ENCODE data around the gene STK26. TPM values are rescaled to one million over a fixed set of nuclear protein-coding genes. Genes with fewer than 3 reads are reported as not detected.
"Not testable (repeated sequence)": the region's sequence is repeated elsewhere in the genome, so short reads cannot be mapped to it uniquely, and the experiment has no call there.

The STK26 gene
- total and polyA plus RNA-seq, 2 donors, result 48.1 to 79.0 TPM

DNA sequence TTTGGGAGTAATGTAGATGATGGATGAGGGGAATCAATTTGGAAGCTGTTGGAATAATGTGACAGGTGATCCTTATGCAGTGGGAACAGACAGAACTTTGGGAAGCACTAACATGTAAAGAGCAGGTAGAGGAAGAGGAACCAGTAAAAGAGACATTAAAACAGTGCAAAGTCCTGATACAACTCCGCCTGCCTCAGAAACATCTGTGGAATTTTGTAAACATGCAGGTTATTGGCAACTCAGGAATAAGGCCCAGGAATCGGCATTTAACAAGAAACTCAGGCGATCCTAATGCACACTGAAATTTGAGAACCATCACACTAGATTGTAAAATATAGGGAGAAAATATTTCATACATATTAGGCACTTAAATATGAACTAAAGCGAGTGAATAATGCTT is 75.6 kb downstream of the STK26 start:
- H3K27ac ChIP-seq (ENCODE audit: low read depth in 1 of 2, low read length in 1 of 2); H3K4me3 ChIP-seq (ENCODE audit: low read length in 2 of 2); DNase-seq (ENCODE audit: low read depth in 6 of 9, low spot score in 9 of 9); H3K36me3 ChIP-seq (ENCODE audit: control insufficient read depth in 2 of 2, insufficient read depth in 2 of 2, low read length in 1 of 2); H3K9me3 ChIP-seq (ENCODE audit: control insufficient read depth in 2 of 2, insufficient read depth in 1 of 2, low read length in 1 of 2); H3K4me1 ChIP-seq (ENCODE audit: control insufficient read depth in 2 of 2, insufficient read depth in 2 of 2, low read length in 2 of 2); H3K27me3 ChIP-seq (ENCODE audit: control insufficient read depth in 2 of 2, insufficient read depth in 1 of 2, low read length in 1 of 2): not testable (repeated sequence)
- 97% methylated on average over 4 of the region's 4 CpGs for WGBS

DNA sequence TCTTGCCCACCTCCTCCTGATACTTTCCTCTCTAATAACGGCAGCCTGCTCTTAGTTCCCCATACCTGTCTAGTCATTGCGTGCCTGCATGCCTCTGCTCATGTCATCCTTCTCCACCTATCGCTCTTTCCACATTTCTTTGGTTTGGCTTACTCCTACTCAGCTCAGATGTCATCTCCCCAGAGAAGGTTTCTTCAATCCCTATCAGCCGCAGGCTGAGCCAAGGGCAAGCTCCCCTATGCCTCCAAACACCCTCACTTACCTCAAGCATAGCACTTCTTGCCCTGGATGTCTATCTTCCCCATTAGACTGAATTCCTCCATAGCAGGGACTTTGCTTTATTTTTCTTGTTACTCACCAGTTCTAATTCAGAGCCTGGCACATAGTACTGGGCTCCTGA is 78.1 kb downstream of the STK26 start:
- DNase-seq (ENCODE audit: low read depth in 6 of 9, low spot score in 9 of 9), result no peak
- H3K27me3 ChIP-seq (ENCODE audit: control insufficient read depth in 2 of 2, insufficient read depth in 1 of 2, low read length in 1 of 2), result peaks cover 0 to 4% of the 10 kb centered on the region in 2 donors
- H3K9me3 ChIP-seq (ENCODE audit: control insufficient read depth in 2 of 2, insufficient read depth in 1 of 2, low read length in 1 of 2), result no peaks in the 10 kb centered on the region
- WGBS, result 95% methylated on average over 4 of the region's 4 CpGs
- no peaks in the 10 kb centered on the region for H3K4me1 ChIP-seq (ENCODE audit: control insufficient read depth in 2 of 2, insufficient read depth in 2 of 2, low read length in 2 of 2)
- H3K27ac ChIP-seq (ENCODE audit: low read depth in 1 of 2, low read length in 1 of 2), result no peak overlapping the region
- H3K36me3 ChIP-seq (ENCODE audit: control insufficient read depth in 2 of 2, insufficient read depth in 2 of 2, low read length in 1 of 2), result no peaks in the 10 kb centered on the region
- H3K4me3 ChIP-seq (ENCODE audit: low read length in 2 of 2), result no peak overlapping the region

DNA sequence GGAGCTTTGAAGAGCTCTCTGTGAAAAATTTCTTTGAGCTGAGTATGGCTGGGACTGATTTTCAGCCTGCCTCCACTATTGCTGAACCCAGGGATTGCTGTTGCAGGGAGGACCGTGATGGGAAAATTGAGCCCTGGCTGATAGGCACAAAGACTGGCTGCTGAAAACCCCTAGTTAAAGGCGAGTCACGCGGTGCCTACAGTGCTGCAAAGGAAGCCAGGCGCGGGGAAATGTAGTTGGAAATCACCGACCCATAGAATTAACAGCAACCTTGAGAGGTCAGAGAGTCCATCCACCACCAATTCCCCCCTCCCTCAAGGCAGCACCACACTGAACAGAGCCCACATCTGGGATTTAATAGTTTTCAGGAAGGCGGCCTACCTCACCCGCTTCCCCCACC is 78.7 kb downstream of the STK26 start:
- no peaks in the 10 kb centered on the region for H3K36me3 ChIP-seq (ENCODE audit: control insufficient read depth in 2 of 2, insufficient read depth in 2 of 2, low read length in 1 of 2)
- H3K4me1 ChIP-seq (ENCODE audit: control insufficient read depth in 2 of 2, insufficient read depth in 2 of 2, low read length in 2 of 2), result no peaks in the 10 kb centered on the region
- 98% methylated on average over 9 of the region's 9 CpGs for WGBS

DNA sequence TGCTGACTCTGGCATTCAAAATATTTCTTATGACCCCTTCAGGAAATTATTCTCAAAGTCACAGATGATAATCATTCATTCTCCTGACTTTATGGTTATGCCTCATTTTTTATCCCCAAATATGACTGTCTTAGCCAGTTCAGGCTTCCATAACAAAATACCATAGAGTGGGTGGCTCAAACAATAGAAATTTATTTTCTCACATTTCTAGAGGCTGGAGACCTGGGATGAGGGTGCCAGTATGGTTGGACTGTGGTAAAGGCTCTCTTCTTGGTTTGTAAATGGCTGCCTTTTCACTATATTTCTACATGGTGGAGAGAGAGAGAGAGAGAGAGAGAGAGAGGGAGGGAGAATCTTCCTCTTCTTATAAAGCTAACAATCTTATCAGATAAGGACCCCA is 84.2 kb downstream of the STK26 start:
- H3K9me3 ChIP-seq (ENCODE audit: control insufficient read depth in 2 of 2, insufficient read depth in 1 of 2, low read length in 1 of 2), result no peaks in the 10 kb centered on the region
- no peak for DNase-seq (ENCODE audit: low read depth in 6 of 9, low spot score in 9 of 9)
- no peaks in the 10 kb centered on the region for H3K36me3 ChIP-seq (ENCODE audit: control insufficient read depth in 2 of 2, insufficient read depth in 2 of 2, low read length in 1 of 2)
- H3K27me3 ChIP-seq (ENCODE audit: control insufficient read depth in 2 of 2, insufficient read depth in 1 of 2, low read length in 1 of 2), result no peaks in the 10 kb centered on the region
- H3K4me1 ChIP-seq (ENCODE audit: control insufficient read depth in 2 of 2, insufficient read depth in 2 of 2, low read length in 2 of 2), result no peaks in the 10 kb centered on the region
- no peak overlapping the region for H3K27ac ChIP-seq (ENCODE audit: low read depth in 1 of 2, low read length in 1 of 2)
- no peak overlapping the region for H3K4me3 ChIP-seq (ENCODE audit: low read length in 2 of 2)

More for the DNA sequence above, 78.7 kb downstream of the STK26 start:
- Histone ChIP-seq H3K27me3 (ENCODE audit: control insufficient read depth in 2 of 2, insufficient read depth in 1 of 2, low read length in 1 of 2) (peaks cover 0 to 4% of the 10 kb centered on the region in 2 donors), H3K27ac (ENCODE audit: low read depth in 1 of 2, low read length in 1 of 2) (no peak overlapping the region), H3K4me3 (ENCODE audit: low read length in 2 of 2) (no peak overlapping the region), H3K9me3 (ENCODE audit: control insufficient read depth in 2 of 2, insufficient read depth in 1 of 2, low read length in 1 of 2) (no peaks in the 10 kb centered on the region)
- DNase-seq (ENCODE audit: low read depth in 6 of 9, low spot score in 9 of 9), result no peak

DNA sequence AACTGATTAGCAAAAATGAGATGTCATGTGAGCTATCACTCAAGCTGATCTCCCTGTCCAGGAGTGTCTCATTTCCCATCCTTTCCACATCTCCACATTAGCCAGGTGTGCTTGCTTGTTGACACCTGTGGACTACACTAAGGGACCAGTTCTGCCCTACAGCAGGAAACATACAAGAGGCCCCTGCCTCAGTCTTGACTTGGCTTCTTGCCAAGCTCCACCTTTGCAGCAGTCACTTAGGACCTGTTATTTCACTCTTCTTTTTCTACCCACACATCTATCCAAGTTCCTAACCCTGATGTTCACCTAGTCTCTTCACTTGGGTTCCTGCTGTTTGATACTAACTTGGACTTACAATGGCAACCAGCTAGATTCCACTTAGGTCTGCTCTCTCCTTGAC is 91.5 kb downstream of the STK26 start:
- H3K36me3 ChIP-seq (ENCODE audit: control insufficient read depth in 2 of 2, insufficient read depth in 2 of 2, low read length in 1 of 2), result no peaks in the 10 kb centered on the region
- DNase-seq (ENCODE audit: low read depth in 6 of 9, low spot score in 9 of 9), result peak in 3 of 9 donors; percentile 1 to 10 (median 8)
- H3K4me1 ChIP-seq (ENCODE audit: control insufficient read depth in 2 of 2, insufficient read depth in 2 of 2, low read length in 2 of 2), result no peaks in the 10 kb centered on the region
- no peaks in the 10 kb centered on the region for H3K9me3 ChIP-seq (ENCODE audit: control insufficient read depth in 2 of 2, insufficient read depth in 1 of 2, low read length in 1 of 2)
- H3K27ac ChIP-seq (ENCODE audit: low read depth in 1 of 2, low read length in 1 of 2), result no peak overlapping the region
- H3K27me3 ChIP-seq (ENCODE audit: control insufficient read depth in 2 of 2, insufficient read depth in 1 of 2, low read length in 1 of 2), result no peaks in the 10 kb centered on the region
- no peak overlapping the region for H3K4me3 ChIP-seq (ENCODE audit: low read length in 2 of 2)

DNA sequence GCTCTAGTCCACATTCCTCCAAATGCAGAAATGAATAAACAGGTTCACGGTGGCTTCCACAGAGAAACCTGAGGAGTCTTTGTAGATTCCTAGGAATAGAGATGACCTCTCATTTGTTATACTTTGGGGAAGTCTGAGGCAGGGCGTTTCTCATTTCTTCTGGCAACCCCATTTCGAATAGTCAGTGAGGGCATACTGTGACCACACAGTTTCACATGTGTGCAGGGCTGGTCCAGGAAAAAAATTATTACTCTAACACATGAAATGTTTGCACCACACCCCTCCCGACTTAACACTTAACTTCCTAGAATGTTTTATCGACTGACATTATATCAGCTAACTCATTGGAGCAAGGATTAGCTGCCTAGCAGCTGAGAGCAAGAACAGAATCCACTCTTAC is 92.7 kb downstream of the STK26 start:
- no peaks in the 10 kb centered on the region for H3K36me3 ChIP-seq (ENCODE audit: control insufficient read depth in 2 of 2, insufficient read depth in 2 of 2, low read length in 1 of 2)

DNA sequence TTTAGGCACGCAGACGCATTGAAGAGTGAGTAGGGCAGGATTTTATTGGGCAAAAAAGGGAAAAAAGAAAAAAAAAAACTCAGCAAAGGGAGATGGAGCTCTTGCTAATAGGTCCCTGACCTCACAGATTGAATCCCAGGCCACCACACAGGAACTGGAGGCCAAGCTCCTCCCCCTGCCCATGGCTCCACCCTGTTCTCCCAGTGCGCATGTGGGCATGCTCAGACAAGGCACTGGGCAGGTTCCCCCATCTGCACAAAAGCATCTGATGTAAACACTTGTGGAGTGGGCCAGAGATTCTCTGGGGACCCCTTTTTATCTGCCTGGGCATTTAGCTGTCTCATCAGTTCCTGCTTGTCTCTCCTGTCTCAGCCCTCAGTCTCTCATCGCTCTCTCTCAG is 95.3 kb downstream of the STK26 start:
- Histone ChIP-seq H3K4me3 (ENCODE audit: low read length in 2 of 2) (no peak overlapping the region), H3K9me3 (ENCODE audit: control insufficient read depth in 2 of 2, insufficient read depth in 1 of 2, low read length in 1 of 2) (no peaks in the 10 kb centered on the region), H3K4me1 (ENCODE audit: control insufficient read depth in 2 of 2, insufficient read depth in 2 of 2, low read length in 2 of 2) (no peaks in the 10 kb centered on the region), H3K27ac (ENCODE audit: low read depth in 1 of 2, low read length in 1 of 2) (no peak overlapping the region), H3K36me3 (ENCODE audit: control insufficient read depth in 2 of 2, insufficient read depth in 2 of 2, low read length in 1 of 2) (no peaks in the 10 kb centered on the region), H3K27me3 (ENCODE audit: control insufficient read depth in 2 of 2, insufficient read depth in 1 of 2, low read length in 1 of 2) (no peaks in the 10 kb centered on the region)
- 96% methylated on average over 4 of the region's 4 CpGs for WGBS
- no peak for DNase-seq (ENCODE audit: low read depth in 6 of 9, low spot score in 9 of 9)

More for the DNA sequence above, 92.7 kb downstream of the STK26 start:
- Histone ChIP-seq H3K4me3 (ENCODE audit: low read length in 2 of 2) (no peak overlapping the region), H3K27me3 (ENCODE audit: control insufficient read depth in 2 of 2, insufficient read depth in 1 of 2, low read length in 1 of 2) (no peaks in the 10 kb centered on the region), H3K4me1 (ENCODE audit: control insufficient read depth in 2 of 2, insufficient read depth in 2 of 2, low read length in 2 of 2) (no peaks in the 10 kb centered on the region), H3K27ac (ENCODE audit: low read depth in 1 of 2, low read length in 1 of 2) (no peak overlapping the region), H3K9me3 (ENCODE audit: control insufficient read depth in 2 of 2, insufficient read depth in 1 of 2, low read length in 1 of 2) (no peaks in the 10 kb centered on the region)
- DNase-seq (ENCODE audit: low read depth in 6 of 9, low spot score in 9 of 9), result no peak
- 93% methylated on average over 5 of the region's 5 CpGs for WGBS

DNA sequence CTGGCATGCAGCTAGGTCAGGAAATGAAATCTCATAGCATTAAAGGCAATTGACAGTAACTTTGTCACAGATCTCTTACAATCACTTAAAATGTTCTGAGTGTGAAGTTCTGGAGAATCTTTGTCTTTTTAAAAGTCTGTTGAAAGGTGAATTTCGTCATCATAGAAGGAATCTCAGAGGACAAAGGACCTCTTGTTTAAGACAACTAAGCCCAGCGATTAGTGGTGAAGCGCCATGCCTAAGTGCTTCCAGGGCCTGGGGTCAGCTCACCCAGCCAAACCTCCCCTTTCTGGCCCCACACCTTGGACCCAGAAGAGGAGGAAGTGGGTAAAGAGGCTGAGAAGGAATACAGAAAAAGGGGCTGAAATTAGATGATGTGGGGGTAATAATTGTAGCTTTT is 96.2 kb downstream of the STK26 start:
- no peak for DNase-seq (ENCODE audit: low read depth in 6 of 9, low spot score in 9 of 9)
- H3K4me1 ChIP-seq (ENCODE audit: control insufficient read depth in 2 of 2, insufficient read depth in 2 of 2, low read length in 2 of 2), result no peaks in the 10 kb centered on the region
- H3K36me3 ChIP-seq (ENCODE audit: control insufficient read depth in 2 of 2, insufficient read depth in 2 of 2, low read length in 1 of 2), result no peaks in the 10 kb centered on the region
- no peaks in the 10 kb centered on the region for H3K27me3 ChIP-seq (ENCODE audit: control insufficient read depth in 2 of 2, insufficient read depth in 1 of 2, low read length in 1 of 2)
- no peaks in the 10 kb centered on the region for H3K9me3 ChIP-seq (ENCODE audit: control insufficient read depth in 2 of 2, insufficient read depth in 1 of 2, low read length in 1 of 2)
- H3K4me3 ChIP-seq (ENCODE audit: low read length in 2 of 2), result no peak overlapping the region
- no peak overlapping the region for H3K27ac ChIP-seq (ENCODE audit: low read depth in 1 of 2, low read length in 1 of 2)
- WGBS, result 97% methylated on average over 3 of the region's 3 CpGs

DNA sequence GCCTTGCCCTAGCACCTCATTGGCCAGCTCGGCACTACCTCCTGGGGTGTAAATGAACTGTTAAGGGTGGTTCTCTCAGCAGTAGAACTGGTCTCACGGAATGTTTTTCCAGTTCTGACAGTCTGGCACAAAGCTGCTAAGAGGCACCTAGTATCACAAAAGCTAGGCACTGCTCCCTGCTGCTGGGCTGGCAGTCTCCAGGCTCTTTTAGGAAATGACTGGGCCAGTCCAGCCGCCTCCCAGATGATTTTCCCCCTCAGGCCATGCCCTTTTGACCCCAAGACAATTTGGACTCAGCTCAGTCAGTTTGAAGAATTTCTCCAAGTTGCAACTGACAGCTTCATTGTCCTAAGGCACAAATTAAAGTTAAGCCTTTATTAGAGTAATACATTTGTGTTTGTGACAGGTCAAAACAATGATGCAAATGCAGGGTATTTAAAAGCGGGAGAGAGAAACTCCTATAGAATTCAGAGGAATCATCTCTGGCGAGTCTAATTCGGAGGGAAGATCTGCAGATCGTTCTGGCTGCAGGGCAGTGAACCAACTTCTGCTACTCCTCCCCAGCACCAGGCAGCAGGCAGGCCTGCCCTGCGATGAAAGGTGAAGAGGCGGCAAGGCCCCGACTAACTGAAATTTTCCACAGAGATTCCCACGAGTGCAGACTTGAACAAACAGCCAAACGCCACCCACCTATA is 96.9 kb downstream of the STK26 start:
- no peak overlapping the region for H3K27ac ChIP-seq (ENCODE audit: low read depth in 1 of 2, low read length in 1 of 2)
- no peaks in the 10 kb centered on the region for H3K4me1 ChIP-seq (ENCODE audit: control insufficient read depth in 2 of 2, insufficient read depth in 2 of 2, low read length in 2 of 2)
- no peak for DNase-seq (ENCODE audit: low read depth in 6 of 9, low spot score in 9 of 9)
- 95% methylated on average over 12 of the region's 12 CpGs for WGBS
- no peaks in the 10 kb centered on the region for H3K27me3 ChIP-seq (ENCODE audit: control insufficient read depth in 2 of 2, insufficient read depth in 1 of 2, low read length in 1 of 2)
- no peaks in the 10 kb centered on the region for H3K9me3 ChIP-seq (ENCODE audit: control insufficient read depth in 2 of 2, insufficient read depth in 1 of 2, low read length in 1 of 2)
- no peak overlapping the region for H3K4me3 ChIP-seq (ENCODE audit: low read length in 2 of 2)
- H3K36me3 ChIP-seq (ENCODE audit: control insufficient read depth in 2 of 2, insufficient read depth in 2 of 2, low read length in 1 of 2), result no peaks in the 10 kb centered on the region
